Measurements from ENCODE around the gene MYO5C. TPM values are rescaled to one million over a fixed set of nuclear protein-coding genes. Genes with fewer than 3 reads are reported as not detected.

Gene MYO5C
- total and polyA plus RNA-seq, 2 of the 8 experiments (the other 6 are each of a cell fraction or from before 2014, with no cell fraction given), result 8.2 to 26.7 TPM

GRCh38 chr15:52225230-52225629 is 70.4 kb downstream of the MYO5C start:
- Histone ChIP-seq H3K18ac (ENCODE audit: extremely low read depth, low read length) (no peak overlapping the region), H3K27ac (ENCODE audit: low read depth, low read length) (no peak overlapping the region), H3K79me2 (ENCODE audit: control insufficient read depth in 1 of 2, insufficient read depth in 2 of 2, low read length in 2 of 2) (no peaks in the 10 kb centered on the region), H3K4me1 (replicated peaks in 1 of 4; ENCODE audit: control insufficient read depth in 3 of 4, insufficient read depth in 4 of 4, low read length in 3 of 4) (no peaks in the 10 kb centered on the region), H4K20me1 (replicated peaks in 1 of 2; ENCODE audit: control insufficient read depth in 1 of 2, insufficient read depth in 2 of 2, low read length in 2 of 2) (no peaks in the 10 kb centered on the region), H2BK5ac (ENCODE audit: low read depth, low read length) (no peak overlapping the region), H3K23me2 (ENCODE audit: low read depth, low read length) (no peaks in the 10 kb centered on the region), H3K4me2 (ENCODE audit: insufficient read depth in 1 of 2, low read depth in 2 of 2, low read length in 2 of 2) (no peak overlapping the region), H3K23ac (ENCODE audit: insufficient read length) (no peak overlapping the region), H2AFZ (ENCODE audit: low read length) (no peak overlapping the region), H4K91ac (replicated peaks; ENCODE audit: insufficient read length, low read length) (no peak overlapping the region), H3K4me3 (ENCODE audit: extremely low read depth in 1 of 4, insufficient read depth in 2 of 4, low read depth in 3 of 4, low read length in 4 of 4) (no peak overlapping the region), H2AK5ac (ENCODE audit: low read depth, low read length) (no peak overlapping the region), H3K9me3 (ENCODE audit: insufficient read depth in 2 of 2, low read depth in 1 of 2, low read length in 1 of 2) (no peaks in the 10 kb centered on the region), H4K5ac (ENCODE audit: insufficient read length, low read depth, low read length) (no peak overlapping the region), H4K8ac (ENCODE audit: extremely low read depth, insufficient read depth, low read length) (no peak overlapping the region), H2BK15ac (ENCODE audit: low read length) (no peak overlapping the region), H3K79me1 (ENCODE audit: low read depth, low read length) (no peaks in the 10 kb centered on the region), H3K27me3 (replicated peaks in 1 of 4; ENCODE audit: control insufficient read depth in 3 of 4, extremely low read depth in 1 of 4, insufficient read depth in 3 of 4, low read length in 3 of 4) (no peaks in the 10 kb centered on the region), H2BK12ac (ENCODE audit: low read depth, low read length) (no peak overlapping the region), H2BK20ac (ENCODE audit: low read length) (no peak overlapping the region), H3K9ac (replicated peaks in 1 of 4; ENCODE audit: extremely low read depth in 1 of 4, low read depth in 3 of 4, low read length in 3 of 4) (no peak overlapping the region), H3K4ac (replicated peaks; ENCODE audit: insufficient read length, low read depth, low read length) (no peak overlapping the region), H3K14ac (ENCODE audit: insufficient read length) (no peak overlapping the region), H3K56ac (replicated peaks; ENCODE audit: insufficient read length, low read depth, low read length) (no peak overlapping the region), H2BK120ac (replicated peaks; ENCODE audit: low read depth, low read length) (no peak overlapping the region), H3K36me3 (ENCODE audit: control insufficient read depth in 2 of 4, insufficient read depth in 4 of 4, low read length in 3 of 4) (peaks cover 14 to 50% (median 37%) of the 10 kb centered on the region in 4 experiments)
- DNase-seq (ENCODE audit: low read depth in 1 of 2, low spot score in 2 of 2) (no peak), FAIRE-seq (no peak)
- 89% methylated on average over 8 of the region's 8 CpGs; no CpG with 5 or more reads in 1 of the 2 experiments for WGBS, 2 experiments (ENCODE audit: extremely low coverage in 1 of 2, insufficient coverage in 1 of 2, insufficient read length in 1 of 2, insufficient replicate concordance in 2 of 2, low coverage in 1 of 2, low lambda C conversion rate in 2 of 2, missing lambda C conversion rate in 1 of 2)
- ChIA-PET POLR2A (ENCODE audit: partially characterized antibody) (no interaction called here), CTCF (ENCODE audit: partially characterized antibody) (interaction anchor here (0.6 to 5.4 kb wide), 10 partner anchors 8 to 499 kb away, joined by 3 to 46 read pairs (median 8); no protein-coding TSS in a partner anchor)
- no peak for TF ChIP-seq POU5F1 (IDR thresholded peaks at IDR 0.05; ENCODE audit: low read depth, low read length)
- no peak for TF ChIP-seq SUZ12 (IDR thresholded peaks at IDR 0.05; ENCODE audit: low read length)
- TF ChIP-seq KDM1A (IDR thresholded peaks at IDR 0.05; ENCODE audit: borderline replicate concordance, low read length), result no peak
- TF ChIP-seq EZH2 (IDR thresholded peaks at IDR 0.05; ENCODE audit: low read depth, low read length, severe bottlenecking), result no peak
- TF ChIP-seq JUN (IDR thresholded peaks at IDR 0.05; ENCODE audit: low read depth, low read length), result no peak
- no peak for TF ChIP-seq SP1 (IDR thresholded peaks at IDR 0.05; ENCODE audit: low read depth, low read length)
- TF ChIP-seq SIX5 (IDR thresholded peaks at IDR 0.05; ENCODE audit: low read depth, low read length), result no peak

All from H1 (cell line).